ENCODE results near the gene INO80C. TPM values are rescaled to one million over a fixed set of nuclear protein-coding genes. Genes with fewer than 3 reads are reported as not detected.

INO80C gene
- total and polyA plus RNA-seq, 2 donors from 2014 or later: 20.9 to 38.2 TPM

DNA sequence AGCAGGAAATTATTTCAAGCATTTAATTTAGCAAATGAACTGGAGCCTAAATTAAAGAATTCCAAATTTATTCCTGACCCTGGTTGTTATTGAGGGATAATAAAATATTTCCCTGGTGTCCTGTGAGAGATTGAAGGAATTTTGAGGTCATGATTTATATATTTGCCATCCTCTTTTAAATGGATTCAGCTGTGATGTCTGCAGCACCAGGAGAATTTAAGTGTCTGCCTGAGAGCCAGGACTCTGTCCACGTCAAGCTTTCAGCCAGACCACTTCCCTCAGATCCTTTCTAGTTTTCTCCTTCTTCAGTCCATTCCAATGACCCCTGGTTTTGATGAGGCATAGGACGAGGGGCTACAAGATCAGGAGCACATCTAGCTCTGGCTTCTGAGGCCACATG lies 59.9 kb downstream of the INO80C start:
- no peaks in the 10 kb centered on the region for H3K27me3 ChIP-seq (ENCODE audit: control insufficient read depth, insufficient read depth, low read length)
- no peaks in the 10 kb centered on the region for H3K4me1 ChIP-seq (ENCODE audit: control insufficient read depth in 2 of 3, insufficient read depth in 2 of 3, low read depth in 1 of 3, low read length in 3 of 3)
- no peaks in the 10 kb centered on the region for H3K36me3 ChIP-seq (ENCODE audit: control insufficient read depth in 2 of 3, insufficient read depth in 3 of 3, low read length in 3 of 3)
- no peaks in the 10 kb centered on the region for H3K9me3 ChIP-seq (ENCODE audit: control insufficient read depth in 2 of 3, insufficient read depth in 1 of 3, low read length in 3 of 3)
- no peak overlapping the region for H3K27ac ChIP-seq (ENCODE audit: low read depth in 2 of 2, low read length in 2 of 2)
- no peak overlapping the region for H3K4me3 ChIP-seq (ENCODE audit: low read length in 3 of 3)
- no peak for DNase-seq
- H3K9ac ChIP-seq (ENCODE audit: low read length in 3 of 3): no peak overlapping the region
- TF ChIP-seq, protein P1, sequence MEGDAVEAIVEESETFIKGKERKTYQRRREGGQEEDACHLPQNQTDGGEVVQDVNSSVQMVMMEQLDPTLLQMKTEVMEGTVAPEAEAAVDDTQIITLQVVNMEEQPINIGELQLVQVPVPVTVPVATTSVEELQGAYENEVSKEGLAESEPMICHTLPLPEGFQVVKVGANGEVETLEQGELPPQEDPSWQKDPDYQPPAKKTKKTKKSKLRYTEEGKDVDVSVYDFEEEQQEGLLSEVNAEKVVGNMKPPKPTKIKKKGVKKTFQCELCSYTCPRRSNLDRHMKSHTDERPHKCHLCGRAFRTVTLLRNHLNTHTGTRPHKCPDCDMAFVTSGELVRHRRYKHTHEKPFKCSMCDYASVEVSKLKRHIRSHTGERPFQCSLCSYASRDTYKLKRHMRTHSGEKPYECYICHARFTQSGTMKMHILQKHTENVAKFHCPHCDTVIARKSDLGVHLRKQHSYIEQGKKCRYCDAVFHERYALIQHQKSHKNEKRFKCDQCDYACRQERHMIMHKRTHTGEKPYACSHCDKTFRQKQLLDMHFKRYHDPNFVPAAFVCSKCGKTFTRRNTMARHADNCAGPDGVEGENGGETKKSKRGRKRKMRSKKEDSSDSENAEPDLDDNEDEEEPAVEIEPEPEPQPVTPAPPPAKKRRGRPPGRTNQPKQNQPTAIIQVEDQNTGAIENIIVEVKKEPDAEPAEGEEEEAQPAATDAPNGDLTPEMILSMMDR (IDR thresholded peaks at IDR 0.05; ENCODE audit: borderline replicate concordance, extremely low read depth, insufficient read depth): no peak
- no peak for FAIRE-seq
- intact Hi-C loops (cut with DNase I): no loop called here

DNA sequence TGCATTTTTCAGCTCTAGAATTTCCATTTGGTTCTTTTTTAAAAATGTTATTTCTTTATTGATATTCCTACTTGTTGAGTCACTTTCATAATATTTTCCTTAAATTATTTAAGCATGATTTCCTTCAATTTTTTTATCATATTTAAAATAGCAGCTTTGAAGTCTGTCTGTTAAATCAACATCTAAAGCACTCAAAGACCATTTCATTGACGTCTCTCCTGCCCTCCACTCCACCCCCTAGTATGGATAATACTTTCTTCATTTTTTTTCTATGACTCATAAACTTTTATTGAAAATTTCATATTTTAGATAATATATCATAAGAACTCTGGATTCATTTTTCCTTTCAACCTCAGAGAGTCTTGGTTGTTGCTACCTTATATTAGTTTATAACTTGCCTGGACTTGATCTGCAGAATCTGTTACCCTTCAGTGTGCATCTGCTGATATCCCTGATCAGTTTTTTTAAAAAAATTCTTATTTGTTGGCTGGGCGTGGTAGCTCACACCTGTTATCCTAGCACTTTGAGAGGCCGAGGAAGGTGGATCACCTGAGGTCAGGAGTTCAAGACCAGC lies 61.6 kb downstream of the INO80C start:
- no peak overlapping the region for H3K27ac ChIP-seq (ENCODE audit: low read depth in 2 of 2, low read length in 2 of 2)
- H3K9me3 ChIP-seq (ENCODE audit: control insufficient read depth in 2 of 3, insufficient read depth in 1 of 3, low read length in 3 of 3): no peaks in the 10 kb centered on the region
- no peaks in the 10 kb centered on the region for H3K36me3 ChIP-seq (ENCODE audit: control insufficient read depth in 2 of 3, insufficient read depth in 3 of 3, low read length in 3 of 3)
- no peak overlapping the region for H3K4me3 ChIP-seq (ENCODE audit: low read length in 3 of 3)
- H3K27me3 ChIP-seq (ENCODE audit: control insufficient read depth, insufficient read depth, low read length): no peaks in the 10 kb centered on the region
- no peak overlapping the region for H3K9ac ChIP-seq (ENCODE audit: low read length in 3 of 3)
- no peak for FAIRE-seq
- no peak for DNase-seq
- intact Hi-C loops (cut with DNase I): no loop called here
- no peaks in the 10 kb centered on the region for H3K4me1 ChIP-seq (ENCODE audit: control insufficient read depth in 2 of 3, insufficient read depth in 2 of 3, low read depth in 1 of 3, low read length in 3 of 3)
- TF ChIP-seq, protein P1 (IDR thresholded peaks at IDR 0.05; ENCODE audit: borderline replicate concordance, extremely low read depth, insufficient read depth): no peak

DNA sequence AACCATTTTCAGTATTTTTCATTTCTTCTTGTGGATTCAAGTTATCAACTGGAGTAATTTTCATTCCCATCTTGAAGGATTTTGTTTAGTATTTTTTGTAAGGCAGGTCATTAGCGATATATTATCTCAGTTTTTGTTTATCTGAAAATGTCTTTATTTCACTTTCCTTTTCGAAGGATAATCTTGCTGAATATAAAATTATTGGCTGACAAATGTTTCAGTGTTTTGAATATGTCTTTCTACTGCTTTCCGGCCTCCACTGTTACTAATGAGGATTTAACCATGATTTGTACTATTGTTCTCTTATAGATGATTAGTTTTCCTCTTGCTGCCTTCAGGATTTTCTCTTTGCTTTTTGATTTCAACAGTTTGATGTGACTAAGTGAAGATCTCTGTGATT lies 62.4 kb downstream of the INO80C start:
- Histone ChIP-seq H3K4me1 (ENCODE audit: control insufficient read depth in 2 of 3, insufficient read depth in 2 of 3, low read depth in 1 of 3, low read length in 3 of 3) (no peaks in the 10 kb centered on the region), H3K9me3 (ENCODE audit: control insufficient read depth in 2 of 3, insufficient read depth in 1 of 3, low read length in 3 of 3) (no peaks in the 10 kb centered on the region), H3K27ac (ENCODE audit: low read depth in 2 of 2, low read length in 2 of 2) (no peak overlapping the region), H3K4me3 (ENCODE audit: low read length in 3 of 3) (no peak overlapping the region), H3K27me3 (ENCODE audit: control insufficient read depth, insufficient read depth, low read length) (no peaks in the 10 kb centered on the region), H3K9ac (ENCODE audit: low read length in 3 of 3) (no peak overlapping the region), H3K36me3 (ENCODE audit: control insufficient read depth in 2 of 3, insufficient read depth in 3 of 3, low read length in 3 of 3) (no peaks in the 10 kb centered on the region)
- DNase-seq (no peak), FAIRE-seq (no peak)
- TF ChIP-seq, protein P1 (IDR thresholded peaks at IDR 0.05; ENCODE audit: borderline replicate concordance, extremely low read depth, insufficient read depth): no peak
- intact Hi-C loops (cut with DNase I): no loop called here

DNA sequence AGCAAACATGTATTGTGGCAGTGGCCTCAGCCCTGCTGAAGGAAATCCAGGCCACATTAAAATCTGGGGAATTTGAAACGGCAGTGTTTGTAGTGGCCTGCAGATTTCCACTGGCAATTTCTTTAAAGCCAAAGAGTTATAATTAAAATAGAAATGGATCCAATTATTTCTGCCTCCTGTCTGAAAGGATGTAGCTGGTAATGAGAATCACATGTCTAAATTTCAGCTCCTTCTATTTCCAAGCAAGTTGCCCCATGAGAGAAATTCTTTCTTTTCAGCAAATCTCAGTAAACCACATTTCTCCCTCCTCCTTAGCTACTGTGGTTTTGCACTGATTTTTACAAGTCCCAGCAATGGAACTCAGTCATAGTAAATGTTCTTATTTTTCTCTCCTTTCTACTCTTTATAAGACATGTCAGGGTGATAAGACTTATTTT lies 65.2 kb downstream of the INO80C start:
- intact Hi-C loops (cut with DNase I): no loop called here
- FAIRE-seq: no peak
- no peak overlapping the region for H3K4me3 ChIP-seq (ENCODE audit: low read length in 3 of 3)
- no peaks in the 10 kb centered on the region for H3K27me3 ChIP-seq (ENCODE audit: control insufficient read depth, insufficient read depth, low read length)
- TF ChIP-seq, protein P1 (IDR thresholded peaks at IDR 0.05; ENCODE audit: borderline replicate concordance, extremely low read depth, insufficient read depth): no peak
- no peak overlapping the region for H3K27ac ChIP-seq (ENCODE audit: low read depth in 2 of 2, low read length in 2 of 2)
- no peaks in the 10 kb centered on the region for H3K4me1 ChIP-seq (ENCODE audit: control insufficient read depth in 2 of 3, insufficient read depth in 2 of 3, low read depth in 1 of 3, low read length in 3 of 3)
- no peaks in the 10 kb centered on the region for H3K9me3 ChIP-seq (ENCODE audit: control insufficient read depth in 2 of 3, insufficient read depth in 1 of 3, low read length in 3 of 3)
- H3K9ac ChIP-seq (ENCODE audit: low read length in 3 of 3): no peak overlapping the region
- no peak for DNase-seq
- H3K36me3 ChIP-seq (ENCODE audit: control insufficient read depth in 2 of 3, insufficient read depth in 3 of 3, low read length in 3 of 3): no peaks in the 10 kb centered on the region
